Renal cortical epithelial cell (primary cell): ENCODE results near the gene JADE2. TPM values are rescaled to one million over a fixed set of nuclear protein-coding genes. Genes with fewer than 3 reads are reported as not detected.
"Not testable (repeated sequence)": the region's sequence is repeated elsewhere in the genome, so short reads cannot be mapped to it uniquely, and the experiment has no call there.

Source experiments
- DNase-seq: peaks from one replicate; pipeline ENCODE4 v3.0.0-alpha.2; 2011; ENCODE audit warnings: low read depth
- total RNA-seq: library from RNA; depleted of rRNA; stranded (reverse); fragments of >200 nt; gene quantifications from 2 replicates; pipeline ENCODE4 v1.2.3, GENCODE V29; 2014

The JADE2 gene
- total RNA-seq: 17.2 and 42.6 TPM in 2 replicates

DNA sequence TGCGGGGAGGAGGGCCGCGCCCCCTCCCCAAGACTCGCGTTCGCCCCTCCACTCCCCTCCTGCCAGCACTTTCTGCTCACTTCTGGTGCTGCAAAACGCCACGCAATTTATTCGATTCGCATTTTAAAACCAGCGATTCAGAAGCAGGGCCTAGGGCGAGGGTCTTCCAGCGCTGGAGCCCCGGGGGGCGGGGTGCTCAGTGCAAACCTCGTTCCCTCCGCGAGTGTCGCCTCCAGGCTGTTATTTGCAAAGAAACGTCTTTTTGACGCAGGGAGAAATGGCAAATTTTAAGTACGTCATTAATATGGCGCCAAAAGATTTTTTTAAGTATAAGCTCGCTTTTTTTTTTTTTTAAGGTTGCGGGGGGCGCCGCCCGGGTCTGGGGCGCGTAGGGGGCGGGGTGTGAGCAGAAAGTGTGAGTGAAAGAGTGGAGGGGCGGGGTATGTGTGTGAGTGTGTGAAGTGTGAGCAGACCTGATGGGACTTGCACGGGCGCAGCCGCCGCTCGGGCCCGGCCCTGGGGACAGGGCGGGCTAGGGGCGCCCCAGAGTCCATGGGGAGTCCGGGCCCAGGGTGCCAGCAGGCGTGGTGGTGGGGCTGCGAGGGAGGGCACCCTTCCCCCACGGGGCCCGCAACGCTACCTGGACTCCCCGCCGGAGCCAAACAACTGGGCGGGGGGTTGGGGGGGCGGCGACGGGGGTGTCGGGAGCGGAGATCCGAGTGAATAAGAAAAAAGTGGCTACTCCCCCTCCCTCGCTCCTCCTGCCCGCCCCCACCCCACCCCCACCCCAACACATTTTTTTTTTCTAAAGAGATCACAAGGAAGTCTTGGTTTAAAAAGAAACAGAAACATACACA lies at the start of gene JADE2:
JADE2 (plus strand) TSS at position 845 of the 857 bp plus-strand sequence. CDS start 10,188 bp downstream, outside the sequence.
- no peak for DNase-seq

DNA sequence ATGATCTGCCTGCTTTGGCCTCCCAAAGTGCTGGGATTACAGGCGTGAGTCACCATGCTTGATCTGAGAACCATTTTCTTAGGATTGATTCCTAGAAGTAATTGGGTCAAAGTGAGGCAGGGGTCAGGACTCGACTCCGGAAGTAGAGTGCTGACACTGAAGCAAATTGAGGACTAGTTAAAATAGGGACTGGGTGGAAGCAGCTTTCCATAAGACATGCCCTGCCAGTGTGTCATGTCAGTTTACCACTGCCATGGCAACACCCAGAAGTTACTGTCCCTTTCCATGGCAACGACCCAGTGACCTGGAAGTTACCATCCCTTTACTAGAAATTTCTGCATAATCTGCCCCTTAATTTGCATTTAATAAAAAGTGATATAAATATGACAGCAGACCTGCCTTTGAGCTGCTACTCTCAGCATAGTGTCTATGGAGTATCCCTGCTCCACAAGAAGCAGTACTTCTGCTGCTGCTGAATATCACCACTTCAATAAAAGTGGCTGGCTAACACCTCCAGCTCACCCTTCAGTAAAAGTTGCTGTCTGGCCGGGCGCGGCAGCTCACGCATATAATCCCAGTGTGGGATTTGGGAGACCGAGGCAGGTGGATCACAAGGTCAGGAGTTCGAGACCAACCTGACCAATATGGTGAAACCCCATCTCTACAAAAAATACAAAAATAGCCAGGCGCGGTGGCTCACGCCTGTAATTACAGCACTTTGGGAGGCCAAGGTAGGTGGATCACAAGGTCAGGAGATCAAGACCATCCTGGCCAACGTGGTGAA lies 47.8 kb upstream of the JADE2 start:
- peak; percentile 56 for DNase-seq

DNA sequence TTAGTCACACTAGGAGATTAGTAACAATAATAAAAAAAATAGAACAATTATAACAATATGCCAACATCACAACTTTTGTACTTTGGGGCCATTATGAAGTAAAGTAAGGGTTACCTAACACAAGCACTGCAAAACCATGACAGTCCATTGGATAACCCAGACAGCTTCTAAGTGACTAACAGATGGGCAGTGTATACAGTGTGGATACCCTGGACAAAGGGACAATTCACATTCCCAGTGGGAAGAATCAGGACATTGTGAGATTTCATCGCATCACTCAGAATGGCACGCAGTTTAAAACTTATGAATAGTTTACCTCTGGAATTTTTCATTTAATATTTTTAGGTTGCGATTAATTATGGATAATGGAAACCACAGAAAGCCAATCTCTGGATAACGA lies 45.6 kb upstream of the JADE2 start:
- DNase-seq: no peak

DNA sequence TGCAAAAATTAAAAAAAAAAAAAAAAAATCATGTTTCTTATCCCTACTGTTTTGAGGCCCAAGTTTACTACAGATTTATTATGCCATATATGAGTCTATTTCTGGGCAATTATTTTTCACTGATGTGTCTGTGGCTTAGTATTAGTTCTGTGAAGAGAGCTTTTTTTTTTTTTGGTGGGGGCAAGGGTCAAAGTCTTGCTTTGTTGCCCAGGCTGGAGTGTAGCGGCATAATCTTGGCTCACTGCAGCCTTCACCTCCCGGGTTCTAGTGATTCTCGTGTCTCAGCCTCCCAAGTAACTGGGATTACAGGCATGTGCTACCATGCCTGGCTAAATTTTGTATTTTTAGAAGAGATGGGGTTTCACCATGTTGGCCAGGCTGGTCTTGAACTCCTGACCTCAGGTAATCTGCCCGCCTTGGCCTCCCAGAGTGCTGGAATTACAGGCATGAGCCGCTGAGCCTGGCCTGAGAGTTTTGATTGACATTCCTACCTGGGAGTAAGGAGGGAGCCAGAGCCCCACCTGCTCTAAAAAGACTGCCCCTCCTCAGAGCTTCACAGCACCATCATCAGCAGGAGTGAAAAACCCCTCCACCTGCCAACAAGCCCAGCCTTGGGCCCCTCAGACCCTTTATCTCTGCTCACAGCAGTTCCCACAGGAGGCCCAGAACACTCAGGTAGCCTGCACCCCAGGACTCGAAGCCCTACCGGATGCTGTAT lies 36.1 kb upstream of the JADE2 start:
- no peak for DNase-seq

DNA sequence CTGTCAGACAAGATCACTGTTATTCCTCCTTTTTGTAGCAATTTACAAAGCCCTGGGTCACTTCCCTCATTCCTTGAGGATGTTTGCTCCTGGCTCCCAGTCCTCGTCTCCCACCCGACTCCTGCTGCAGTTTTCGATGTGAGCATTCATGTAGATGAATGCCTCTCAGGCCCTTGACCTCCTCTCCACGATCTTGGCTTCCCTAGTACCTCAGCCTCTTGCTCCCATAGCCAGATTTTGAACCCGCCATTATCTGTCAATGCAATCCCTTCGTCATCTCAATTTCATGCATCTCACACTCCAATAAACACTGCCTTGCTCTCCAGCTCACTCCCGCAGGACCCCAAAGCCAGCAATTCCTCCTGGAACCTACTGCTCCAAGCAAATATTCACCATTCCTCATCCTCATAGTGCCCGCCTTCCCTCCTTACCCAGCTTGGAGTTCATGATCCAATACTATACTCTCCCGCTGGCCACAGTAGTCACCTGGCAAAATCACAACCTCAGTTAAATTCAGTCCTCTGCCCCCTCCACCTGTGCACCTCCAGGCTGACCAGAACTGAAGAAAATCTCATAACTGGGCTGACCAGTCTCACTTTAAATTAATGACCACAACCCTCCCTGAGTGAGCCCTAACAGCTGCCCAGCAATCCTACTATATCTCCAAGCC lies 35.1 kb upstream of the JADE2 start:
- DNase-seq: no peak

DNA sequence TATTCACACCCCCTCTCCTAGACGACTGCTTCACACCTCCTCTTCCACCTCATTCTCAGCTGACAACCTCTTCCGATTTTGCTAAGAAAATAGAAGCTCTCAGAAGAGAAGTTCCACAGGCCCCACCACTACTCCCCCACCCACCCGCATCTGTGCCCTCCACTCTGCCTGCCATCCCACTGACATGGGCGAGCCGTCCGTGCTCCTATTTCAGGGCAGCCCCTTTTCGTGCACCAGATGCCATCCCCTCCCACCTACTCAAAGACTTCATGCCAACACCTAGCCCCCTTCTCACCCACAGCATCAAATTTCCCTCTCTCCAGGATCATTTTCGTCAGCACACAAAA lies 34.6 kb upstream of the JADE2 start:
- DNase-seq: no peak

DNA sequence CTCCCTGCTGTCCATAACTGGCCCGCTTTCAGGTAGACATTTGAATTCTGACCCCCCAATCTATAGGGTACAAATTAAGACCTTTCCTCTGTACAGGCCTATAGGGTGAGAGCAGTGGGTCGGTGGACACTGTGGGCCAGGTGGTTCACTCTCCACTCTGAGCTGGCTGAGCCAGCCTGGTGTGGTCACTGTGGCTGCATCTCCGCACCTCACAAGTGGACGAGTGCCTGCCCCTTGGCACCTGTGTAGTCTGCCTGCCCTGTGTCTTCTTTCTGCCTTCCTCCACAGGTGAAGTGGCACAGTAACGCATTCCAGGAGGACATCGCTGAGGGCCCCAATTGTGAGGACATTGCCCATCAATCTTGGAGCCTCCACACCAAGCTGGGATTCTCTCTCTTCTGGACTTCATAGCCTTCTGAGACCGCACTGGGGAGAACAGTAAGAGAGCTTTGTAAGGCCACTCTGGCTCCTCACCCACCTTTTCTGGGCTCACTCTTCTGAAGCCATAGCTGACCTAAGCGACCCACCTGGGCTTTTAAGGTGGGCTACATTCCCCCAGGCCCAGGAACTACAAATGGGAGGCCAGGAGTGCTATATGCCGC lies 33.5 kb upstream of the JADE2 start:
- DNase-seq: no peak

DNA sequence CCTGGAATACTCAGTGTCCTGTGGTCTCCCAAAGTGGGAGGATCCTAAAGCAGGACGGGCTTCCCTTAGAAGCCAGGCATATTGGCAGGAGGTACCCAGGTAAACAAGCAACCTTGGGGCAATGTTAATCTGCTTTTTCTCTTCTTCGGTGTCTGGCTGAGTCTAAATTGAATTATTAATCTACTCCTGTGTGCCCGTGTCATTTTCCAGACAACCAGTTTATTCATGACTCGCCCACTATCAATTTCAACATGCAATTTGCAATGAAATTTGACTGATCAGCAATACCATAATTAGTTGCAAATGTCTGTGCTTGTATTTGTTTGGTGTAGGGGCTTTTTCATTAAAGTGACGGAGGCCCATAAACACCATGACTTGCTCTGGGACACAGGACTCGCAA lies 32.9 kb upstream of the JADE2 start:
- DNase-seq: no peak

DNA sequence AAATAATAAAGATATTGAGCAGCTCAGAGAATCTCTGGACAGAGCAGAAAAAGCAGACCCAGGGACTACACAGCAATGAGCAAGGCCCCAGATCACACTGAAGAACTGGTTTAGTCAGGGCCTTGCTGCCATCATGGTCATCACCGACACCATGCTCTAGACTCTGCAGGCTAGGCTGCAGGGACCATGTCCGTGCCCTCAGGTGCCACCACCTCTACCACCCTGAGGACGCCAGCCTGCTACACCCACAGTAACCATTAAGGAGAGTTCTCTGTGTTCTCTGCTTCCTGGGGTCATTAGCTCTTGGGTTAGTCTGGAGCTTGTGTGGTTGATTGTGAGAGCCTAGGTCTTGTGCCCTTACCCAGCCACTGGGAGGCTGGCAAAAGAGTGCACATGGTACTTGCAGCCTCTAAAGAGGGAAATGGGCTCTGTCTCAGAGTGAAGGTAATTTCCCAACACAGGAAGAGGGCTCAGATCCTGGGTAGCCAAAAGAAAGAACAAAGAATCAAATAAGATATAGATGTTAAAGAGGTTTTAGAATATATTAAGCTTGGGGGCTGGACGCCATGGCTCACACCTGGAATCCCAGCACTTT lies 31.9 kb upstream of the JADE2 start:
- no peak for DNase-seq

DNA sequence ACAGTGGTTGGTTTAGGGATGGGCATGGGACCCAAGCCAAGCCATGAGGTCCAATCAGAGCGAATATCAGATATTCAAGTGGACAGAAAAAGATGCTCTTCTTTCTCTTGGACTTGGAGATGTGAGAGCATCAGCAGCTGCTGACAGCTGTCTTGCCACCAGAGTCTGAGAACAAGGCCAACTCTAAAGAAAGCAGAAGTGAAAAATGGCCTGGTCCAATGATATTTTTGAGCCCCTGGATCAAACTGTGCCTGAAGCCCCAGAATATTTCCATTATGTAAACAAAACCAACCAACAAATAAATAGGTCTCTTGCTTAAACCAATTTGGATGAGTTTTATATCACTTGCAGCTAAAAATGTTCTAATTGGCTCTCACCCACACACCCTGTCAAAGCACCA lies 30.7 kb upstream of the JADE2 start:
- no peak for DNase-seq

DNA sequence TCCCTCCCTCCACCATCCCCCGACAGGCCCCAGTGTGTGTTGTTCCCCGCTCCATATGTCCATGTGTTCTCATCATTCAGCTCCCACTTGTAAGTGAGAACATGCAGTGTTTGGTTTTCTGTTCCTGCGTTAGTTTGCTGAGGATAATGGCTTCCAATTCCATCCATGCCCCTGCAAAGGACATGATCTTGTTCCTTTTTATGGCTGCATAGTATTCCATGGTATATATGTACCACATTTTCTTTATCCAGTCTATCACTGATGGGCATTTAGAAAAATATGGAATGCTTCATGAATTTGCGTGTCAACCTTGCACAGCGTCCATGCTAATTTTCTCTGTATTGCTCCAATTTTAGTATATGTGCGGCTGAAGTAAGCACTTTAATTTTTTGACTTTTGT lies 25.6 kb upstream of the JADE2 start:
- DNase-seq: not testable (repeated sequence)

DNA sequence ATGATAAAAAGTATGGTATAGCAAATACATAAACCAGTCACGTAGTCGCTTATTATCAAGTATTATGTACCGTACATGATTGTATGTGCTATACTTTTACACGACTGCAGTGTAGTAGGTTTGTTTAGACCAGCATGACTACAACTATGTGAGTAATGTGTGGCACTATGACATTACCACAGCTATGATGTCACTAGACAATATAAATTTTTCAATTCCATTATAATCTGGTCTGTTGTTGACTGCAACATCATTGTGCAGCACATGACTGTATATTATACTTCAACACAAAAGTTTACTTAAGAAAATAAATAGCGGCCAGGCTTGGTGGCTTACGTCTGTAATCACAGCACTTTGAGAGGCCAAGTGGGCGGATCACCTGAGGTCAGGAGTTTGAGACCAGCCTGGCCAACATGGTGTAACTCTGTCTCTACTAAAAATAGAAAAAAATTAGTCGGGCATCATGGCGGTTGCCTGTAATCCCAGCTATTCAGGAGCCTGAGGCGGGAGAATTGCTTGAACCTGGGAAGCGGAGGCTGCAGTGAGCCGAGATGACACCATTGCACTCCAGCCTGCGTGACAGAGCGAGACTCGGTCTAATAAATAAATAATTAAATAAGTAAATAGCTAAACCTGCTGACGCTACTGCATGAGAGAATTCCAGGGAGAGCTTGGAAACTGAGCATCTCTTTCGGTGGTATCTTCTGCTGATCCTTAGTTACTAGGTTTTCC lies 24.6 kb upstream of the JADE2 start:
- no peak for DNase-seq

DNA sequence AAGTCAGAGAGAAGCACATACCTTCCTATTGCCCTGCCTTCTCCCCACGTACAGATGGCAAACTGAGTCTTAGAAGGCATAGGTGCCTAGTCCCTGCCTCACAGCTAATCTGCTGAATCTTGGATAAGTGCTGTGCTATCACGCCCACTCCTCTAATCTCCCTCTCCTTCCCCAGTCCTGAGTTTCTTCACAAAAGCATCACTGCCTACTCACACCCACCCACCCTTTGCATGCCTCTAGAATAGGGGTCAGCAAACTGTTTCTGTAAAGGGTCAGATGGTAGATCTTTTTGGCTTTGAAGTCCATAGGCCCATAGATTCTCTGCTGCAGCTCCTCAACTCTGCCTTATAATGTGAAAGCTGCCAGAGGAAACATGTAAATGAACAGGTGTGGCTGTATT lies 23.2 kb upstream of the JADE2 start:
- no peak for DNase-seq

DNA sequence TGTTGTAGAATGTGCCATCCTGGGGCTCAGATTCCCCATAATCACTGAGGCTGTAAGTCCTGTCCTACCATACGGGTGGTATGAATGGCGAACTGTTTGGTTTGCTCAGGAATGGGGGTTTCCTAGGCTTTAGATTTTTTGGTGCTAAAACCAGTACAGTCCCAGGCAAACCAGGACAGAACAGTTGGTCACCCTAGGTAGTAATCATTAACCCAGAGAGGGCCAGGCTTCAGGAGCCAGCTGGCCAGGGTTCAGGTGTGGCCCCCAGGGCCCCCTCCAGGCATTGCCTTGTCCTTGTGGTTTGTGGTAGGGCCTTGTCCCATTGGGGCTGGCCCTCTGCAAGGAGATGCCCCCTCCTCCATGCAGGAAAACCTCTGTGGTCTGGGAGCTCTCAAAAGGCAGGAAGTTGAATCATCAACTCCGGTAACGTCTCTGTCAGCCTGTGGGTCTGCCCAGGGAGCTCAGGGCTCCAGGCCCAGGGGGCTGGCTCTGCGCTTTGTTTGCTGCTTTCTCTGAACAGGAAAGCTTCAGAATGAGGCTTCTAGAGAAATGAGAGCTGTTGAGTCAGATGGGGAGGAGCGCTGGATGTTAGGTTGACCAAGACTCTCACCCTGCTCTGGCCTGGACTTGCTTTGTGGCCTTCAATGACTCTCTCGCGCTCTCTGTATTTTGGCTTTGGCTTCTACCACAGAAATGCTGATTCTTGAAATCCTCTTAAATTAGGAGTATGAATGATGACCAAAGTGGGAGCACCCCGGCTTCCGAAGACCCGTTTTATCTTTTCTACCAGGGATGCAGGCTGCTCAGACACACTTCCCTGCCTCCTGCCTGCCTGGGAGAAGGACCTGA lies 22.2 kb upstream of the JADE2 start:
- peak; percentile 99 for DNase-seq

DNA sequence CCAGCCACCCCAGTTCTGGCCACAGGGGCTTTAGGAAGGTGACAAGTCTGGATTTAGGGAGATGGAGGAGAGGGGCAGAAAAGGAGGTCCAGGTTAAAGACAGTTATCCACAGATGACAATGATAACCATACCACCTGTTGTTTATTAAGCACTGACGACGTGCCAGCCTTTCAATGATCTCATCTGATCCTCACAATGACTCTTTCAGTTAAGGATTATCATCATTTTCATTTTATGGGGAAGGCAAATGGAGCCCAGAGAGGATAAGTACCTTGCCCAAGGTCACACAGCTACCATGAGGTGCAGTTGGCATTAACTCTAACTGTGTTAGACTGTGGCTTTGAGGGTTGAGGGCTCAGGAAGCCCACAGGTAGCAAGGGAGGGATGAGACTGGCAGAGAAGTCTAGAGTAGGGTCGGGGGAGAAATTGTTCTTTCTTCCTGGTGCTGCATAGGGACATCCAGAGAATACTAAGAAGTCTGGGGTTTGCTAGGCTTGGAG lies 21.5 kb upstream of the JADE2 start:
- no peak for DNase-seq

DNA sequence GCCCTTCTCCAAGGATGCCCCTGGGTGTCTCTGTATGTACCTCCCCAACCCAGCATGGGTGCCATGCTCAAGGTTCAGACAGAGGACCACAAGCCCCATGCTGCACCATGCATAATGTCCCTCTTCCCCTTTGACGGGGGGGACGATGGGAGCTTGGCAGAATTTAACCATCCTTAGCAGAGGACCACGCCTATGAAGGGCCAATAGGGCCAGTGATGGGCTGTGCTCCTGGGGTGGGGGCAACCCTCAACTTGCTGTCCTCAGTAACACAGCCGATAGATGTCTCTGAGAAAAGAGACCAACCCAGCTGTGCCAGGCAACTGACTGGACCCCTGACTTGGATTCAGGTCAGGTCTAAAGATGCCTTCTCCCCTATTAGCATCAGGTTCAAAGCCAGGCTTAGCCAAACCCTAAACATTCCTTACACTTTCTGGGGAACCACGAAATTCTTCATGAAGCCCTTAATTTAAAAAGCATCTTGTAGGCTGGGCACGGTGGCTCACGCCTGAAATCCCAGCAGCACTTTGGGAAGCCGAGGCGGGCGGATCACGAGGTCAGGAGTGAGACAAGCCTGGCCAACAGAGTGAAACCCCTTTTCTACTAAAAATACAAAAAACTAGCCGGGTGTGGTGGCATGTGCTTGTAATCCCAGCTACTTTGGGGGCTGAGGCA lies 20.7 kb upstream of the JADE2 start:
- DNase-seq: no peak

DNA sequence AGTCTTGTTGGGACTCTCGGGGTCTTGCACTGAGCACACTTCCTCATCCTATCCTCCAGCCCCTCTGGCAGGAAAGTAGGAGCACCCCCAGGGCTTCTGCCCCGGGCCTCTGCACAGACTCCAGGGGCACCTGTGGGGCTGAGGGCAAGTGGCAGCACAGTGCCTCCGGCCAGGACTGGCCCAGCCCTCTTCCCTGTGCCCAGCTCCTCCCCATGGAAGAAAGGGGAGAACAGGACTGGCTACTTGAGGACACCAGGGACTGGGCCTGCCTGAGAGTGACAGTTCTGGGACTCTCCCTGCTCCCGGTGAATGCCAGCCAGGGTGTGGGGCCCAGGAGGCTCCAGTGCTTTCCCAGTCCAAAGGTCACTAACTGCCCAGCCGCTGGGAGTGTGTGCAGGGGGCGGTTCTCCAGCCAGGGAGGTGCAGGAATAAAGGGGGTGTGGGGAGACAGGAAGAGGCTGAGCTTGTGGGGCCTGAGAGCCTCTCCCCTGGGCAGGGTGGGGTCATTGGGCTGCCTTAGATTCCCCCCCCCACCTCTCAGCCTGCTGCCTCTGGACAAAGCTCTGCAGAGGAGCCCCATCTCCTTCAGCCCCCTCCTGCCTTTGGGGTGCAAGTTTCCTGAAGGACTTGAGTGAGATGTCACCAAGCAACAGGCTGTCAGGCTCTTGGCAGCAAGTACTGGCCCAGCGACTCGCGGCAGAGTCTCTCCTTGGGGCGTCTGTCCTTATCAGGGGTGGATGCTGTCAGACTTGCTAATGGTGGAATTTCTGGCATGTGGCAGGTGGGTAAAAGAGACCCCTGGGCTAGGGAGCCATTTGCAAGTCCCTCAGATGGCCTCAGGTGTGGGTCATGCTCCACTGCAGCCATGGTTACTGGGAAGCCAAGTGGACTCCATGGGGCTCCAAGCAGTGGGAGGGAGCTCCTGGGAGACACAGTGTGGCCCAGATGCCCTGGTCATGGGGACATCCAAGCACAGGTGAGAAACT lies 19.1 kb upstream of the JADE2 start:
- peak; percentile 85 for DNase-seq
